Natural killer cell (primary cell): ENCODE results near the gene LEMD3. TPM values are rescaled to one million over a fixed set of nuclear protein-coding genes. Genes with fewer than 3 reads are reported as not detected.

Experiments
- ATAC-seq, 3 donors: fragments of 150-1000 bp in 2 of 3; fragments of 200-7000 bp in 1 of 3; cut with Tn5 transposase; 1 replicate in 1 of 3; 2 replicates in 2 of 3; pipeline ENCODE4 v1.10.0; 2021; ENCODE audit warnings: mild to moderate bottlenecking in 2 of 3, moderate library complexity in 2 of 3
- DNase-seq, 2 donors: peaks; one replicate each; pipeline versions ENCODE4 v3.0.0 to v3.0.0-alpha.2; 2013 to 2021; ENCODE audit warnings: mixed read lengths in 1 of 2
- H3K27ac ChIP-seq: one replicate; pipeline ENCODE4 v1.5.1; 2013; ENCODE audit warnings: mild to moderate bottlenecking, low read length
- H3K27me3 ChIP-seq: one replicate; pipeline ENCODE4 v1.6.1; 2013; ENCODE audit warnings: low read length; ENCODE audit not compliant: control insufficient read depth, insufficient read depth
- H3K36me3 ChIP-seq: one replicate; pipeline ENCODE4 v1.6.1; 2013; ENCODE audit warnings: low read length; ENCODE audit not compliant: control insufficient read depth, insufficient read depth
- H3K4me1 ChIP-seq: one replicate; pipeline ENCODE4 v1.6.1; 2013; ENCODE audit warnings: low read length; ENCODE audit not compliant: control insufficient read depth, insufficient read depth
- H3K4me3 ChIP-seq: one replicate; pipeline ENCODE4 v1.5.1; 2013; ENCODE audit warnings: low read length
- H3K9me3 ChIP-seq: one replicate; pipeline ENCODE4 v1.6.1; 2013; ENCODE audit warnings: low read length; ENCODE audit not compliant: control insufficient read depth, insufficient read depth
- H3K27ac Mint-ChIP-seq, 2 donors: one replicate each; pipeline ENCODE4 v1.8.0; 2022; ENCODE audit warnings: mild to moderate bottlenecking in 2 of 2, mixed read lengths in 2 of 2, moderate library complexity in 1 of 2
- H3K27me3 Mint-ChIP-seq, 2 donors: one replicate each; pipeline ENCODE4 v1.8.0; 2022; ENCODE audit warnings: low read depth in 2 of 2, mixed read lengths in 2 of 2
- H3K36me3 Mint-ChIP-seq: one replicate; pipeline ENCODE4 v1.8.0; 2022; ENCODE audit warnings: mixed read lengths
- H3K4me1 Mint-ChIP-seq, 2 donors: one replicate each; pipeline ENCODE4 v1.8.0; 2022; ENCODE audit warnings: mixed read lengths in 2 of 2
- H3K4me3 Mint-ChIP-seq: one replicate; pipeline ENCODE4 v1.8.0; 2022; ENCODE audit warnings: mild to moderate bottlenecking, moderate library complexity, mixed read lengths
- H3K9me3 Mint-ChIP-seq, 2 donors: one replicate each; pipeline ENCODE4 v1.8.0; 2022; ENCODE audit warnings: mixed read lengths in 2 of 2
- CTCF ChIP-seq: fragments of 200-600 bp; IDR thresholded peaks from one replicate; pipeline ENCODE4 v1.8.0; 2022; ENCODE audit warnings: antibody characterized with exemption
- WGBS: methylation state at CpG from one replicate; pipeline ENCODE4 v1.1.7; 2013; ENCODE audit warnings: missing lambda C conversion rate; ENCODE audit not compliant: insufficient coverage; 5-methylcytosine and 5-hydroxymethylcytosine counted together
- intact Hi-C: fragments of 100-400 bp; cut with micrococcal nuclease; formaldehyde crosslinking; loops from one replicate; pipeline ENCODE4 v1.14.2; 2022
- total RNA-seq, 4 donors: library from RNA; stranded (reverse); fragments of 120-200 nt in 1 of 4; gene quantifications; one replicate each; pipeline versions ENCODE4 v1.2.3 to v1.2.4, GENCODE V29; 2013 to 2022

LEMD3 gene
- total RNA-seq, 3 donors from 2014 or later (not counting 1 experiment from before 2014, with no cell fraction given) = 67.3 to 76.2 (median 71.1) TPM

- no peak overlapping the region for H3K27ac Mint-ChIP-seq
- DNase-seq (no peak), ATAC-seq (no peak)
- H3K4me3 ChIP-seq = no peak overlapping the region
- H3K27me3 Mint-ChIP-seq = peaks cover 26 to 30% of the 10 kb centered on the region in 2 donors
- peaks cover 8% of the 10 kb centered on the region for H3K4me1 ChIP-seq
- H3K27me3 ChIP-seq = peaks cover 55% of the 10 kb centered on the region
- no peaks in the 10 kb centered on the region for H3K9me3 ChIP-seq
- WGBS = 94% methylated on average over 5 of the region's 5 CpGs
- no peaks in the 10 kb centered on the region for H3K36me3 Mint-ChIP-seq
- no peak overlapping the region for H3K4me3 Mint-ChIP-seq
- no peaks in the 10 kb centered on the region for H3K36me3 ChIP-seq
- TF ChIP-seq CTCF = no peak
- H3K9me3 Mint-ChIP-seq = no peaks in the 10 kb centered on the region
- intact Hi-C loops = loop anchor here (5.0 kb wide), 1 partner anchor 110 kb away; no protein-coding TSS in a partner anchor
- peaks cover 7 to 9% of the 10 kb centered on the region in 2 donors for H3K4me1 Mint-ChIP-seq
- no peak overlapping the region for H3K27ac ChIP-seq
Observed at GRCh38 chr12:65122703-65123102, 46.7 kb upstream of the LEMD3 start.

DNA sequence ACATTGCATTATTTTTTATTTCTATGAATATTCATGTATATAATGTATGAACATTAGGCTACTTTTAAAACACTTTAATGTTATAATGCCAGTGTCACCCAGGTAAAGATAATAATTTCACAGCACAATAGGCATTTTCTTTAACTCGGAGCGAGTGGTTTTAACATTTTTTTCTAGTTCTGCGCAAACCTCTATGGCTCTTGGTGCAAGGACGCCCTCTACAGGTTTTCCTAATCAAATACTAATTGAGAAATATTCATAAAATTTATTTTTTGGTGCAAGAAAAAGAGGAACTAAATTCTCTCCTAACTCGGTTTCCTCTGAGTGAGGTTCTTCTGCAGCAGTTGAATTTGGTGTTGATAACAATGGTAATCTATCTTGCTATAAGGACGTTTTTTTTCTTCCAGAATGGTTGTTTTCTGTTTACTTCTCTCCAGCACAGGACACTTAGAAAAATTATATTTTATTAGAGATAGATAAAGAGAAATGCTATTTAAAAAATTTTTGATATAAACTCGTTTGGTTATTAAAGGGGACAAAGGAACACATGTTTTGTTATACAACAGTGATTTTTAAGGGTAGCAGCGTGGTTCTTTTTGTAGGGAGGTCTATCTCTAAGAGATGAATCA is 45.8 kb upstream of the LEMD3 start:
- 9% methylated on average over 5 of the region's 8 CpGs for WGBS
- no peak overlapping the region for H3K27ac ChIP-seq
- no peak overlapping the region for H3K4me3 ChIP-seq
- Mint-ChIP-seq H3K27me3 (peaks cover 22 to 28% of the 10 kb centered on the region in 2 donors), H3K9me3 (no peaks in the 10 kb centered on the region), H3K27ac (no peak overlapping the region), H3K36me3 (no peaks in the 10 kb centered on the region), H3K4me3 (no peak overlapping the region), H3K4me1 (peaks cover 7 to 9% of the 10 kb centered on the region in 2 donors)
- no peaks in the 10 kb centered on the region for H3K36me3 ChIP-seq
- no peaks in the 10 kb centered on the region for H3K9me3 ChIP-seq
- H3K4me1 ChIP-seq = peaks cover 8% of the 10 kb centered on the region
- TF ChIP-seq CTCF = peak; percentile 58
- DNase-seq (peak in 1 of 2 donors; percentile 47), ATAC-seq (no peak)
- intact Hi-C loops = loop anchor here (5.0 kb wide), 1 partner anchor 109 kb away; no protein-coding TSS in a partner anchor
- H3K27me3 ChIP-seq = peaks cover 51% of the 10 kb centered on the region

DNA sequence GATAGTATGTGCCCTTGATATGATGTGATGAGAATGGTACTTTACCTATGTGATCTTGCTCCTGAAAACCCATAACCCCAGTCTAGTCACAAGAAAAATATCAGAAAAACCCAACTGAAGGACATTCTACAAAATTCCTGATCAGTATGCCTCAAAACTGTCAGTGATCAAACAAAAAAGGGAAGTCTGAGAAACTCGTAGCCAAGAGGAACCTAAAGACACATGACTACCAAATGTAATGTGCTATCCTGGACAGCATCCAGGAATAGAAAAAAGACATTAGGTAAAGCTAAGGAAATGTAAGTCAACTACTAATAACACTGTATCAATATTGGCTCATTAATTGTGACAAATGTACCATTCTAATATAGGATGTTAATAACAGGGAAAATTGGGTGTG is 44.1 kb upstream of the LEMD3 start:
- intact Hi-C loops = no loop called here
- Mint-ChIP-seq H3K27ac (no peak overlapping the region), H3K4me3 (no peak overlapping the region), H3K9me3 (no peaks in the 10 kb centered on the region), H3K4me1 (peaks cover 7 to 9% of the 10 kb centered on the region in 2 donors), H3K36me3 (no peaks in the 10 kb centered on the region), H3K27me3 (peaks cover 17 to 22% of the 10 kb centered on the region in 2 donors)
- no peak overlapping the region for H3K27ac ChIP-seq
- ATAC-seq = no peak
- DNase-seq = no peak
- WGBS = 9% methylated on average over 1 of the region's 1 CpG
- no peak for TF ChIP-seq CTCF
- H3K36me3 ChIP-seq = no peaks in the 10 kb centered on the region
- no peak overlapping the region for H3K4me3 ChIP-seq
- peaks cover 42% of the 10 kb centered on the region for H3K27me3 ChIP-seq
- H3K9me3 ChIP-seq = no peaks in the 10 kb centered on the region
- H3K4me1 ChIP-seq = peaks cover 8% of the 10 kb centered on the region

- 96% methylated on average over 1 of the region's 2 CpGs for WGBS
- Mint-ChIP-seq H3K27ac (no peak overlapping the region), H3K27me3 (peaks cover 11 to 18% of the 10 kb centered on the region in 2 donors), H3K4me3 (no peak overlapping the region), H3K9me3 (no peaks in the 10 kb centered on the region), H3K36me3 (no peaks in the 10 kb centered on the region), H3K4me1 (peaks cover 1 to 6% of the 10 kb centered on the region in 2 donors)
- ATAC-seq = no peak
- no peak for DNase-seq
- no peak for TF ChIP-seq CTCF
- H3K36me3 ChIP-seq = no peaks in the 10 kb centered on the region
- H3K4me3 ChIP-seq = no peak overlapping the region
- peaks cover 6% of the 10 kb centered on the region for H3K4me1 ChIP-seq
- H3K9me3 ChIP-seq = no peaks in the 10 kb centered on the region
- H3K27me3 ChIP-seq = peaks cover 39% of the 10 kb centered on the region
- intact Hi-C loops = no loop called here
- H3K27ac ChIP-seq = no peak overlapping the region
Observed at GRCh38 chr12:65125975-65126374, 43.4 kb upstream of the LEMD3 start.
